H1 (cell line): ENCODE results near the gene NUAK1. TPM values are rescaled to one million over a fixed set of nuclear protein-coding genes. Genes with fewer than 3 reads are reported as not detected.

Source experiments
- CTCF ChIA-PET: fragments of 300-600 bp; sonication (Branson Sonifier 250); formaldehyde crosslinking; loops from one replicate; lab custom pipeline; 2021; ENCODE audit not compliant: partially characterized antibody; lab: Charles Lee
- POLR2A ChIA-PET: fragments of 300-600 bp; sonication (Branson Sonifier 250); formaldehyde crosslinking; loops from one replicate; lab custom pipeline; 2021; ENCODE audit warnings: inconsistent platforms; ENCODE audit not compliant: partially characterized antibody; lab: Charles Lee
- DNase-seq, 2 experiments: peaks; one replicate each; pipeline versions ENCODE4 v3.0.0 to v3.0.0-alpha.2; 2010 to 2022; ENCODE audit warnings: low spot score in 2 of 2, low read depth in 1 of 2, mixed read lengths in 1 of 2
- FAIRE-seq: peaks from 2 replicates; lab custom pipeline; 2011; peaks lifted over from hg19 to GRCh38; lab: Jason Lieb, UNC
- H2AFZ ChIP-seq: 2 replicates; pipeline ENCODE4 v1.8.1; 2012; ENCODE audit warnings: low read length, inconsistent platforms
- H2AK5ac ChIP-seq: 2 replicates; pipeline ENCODE4 v1.6.1; 2013; ENCODE audit warnings: low read depth, low read length
- H2BK120ac ChIP-seq: replicated peaks from 2 replicates; pipeline ENCODE3; 2013; ENCODE audit warnings: low read depth, low read length, inconsistent platforms
- H2BK12ac ChIP-seq: 2 replicates; pipeline ENCODE4 v1.6.1; 2013; ENCODE audit warnings: low read depth, low read length
- H2BK15ac ChIP-seq: 2 replicates; pipeline ENCODE4 v1.6.1; 2013; ENCODE audit warnings: low read length
- H2BK20ac ChIP-seq: 2 replicates; pipeline ENCODE4 v1.6.1; 2013; ENCODE audit warnings: low read length
- H2BK5ac ChIP-seq: 2 replicates; pipeline ENCODE4 v1.6.1; 2013; ENCODE audit warnings: low read depth, low read length
- H3K14ac ChIP-seq: 2 replicates; pipeline ENCODE4 v1.6.1; 2013; ENCODE audit warnings: inconsistent platforms; ENCODE audit not compliant: insufficient read length
- H3K18ac ChIP-seq: 2 replicates; pipeline ENCODE4 v1.6.1; 2013; ENCODE audit warnings: low read length; ENCODE audit errors: extremely low read depth
- H3K23ac ChIP-seq: 2 replicates; pipeline ENCODE4 v1.6.1; 2013; ENCODE audit warnings: inconsistent platforms; ENCODE audit not compliant: insufficient read length
- H3K23me2 ChIP-seq: 2 replicates; pipeline ENCODE4 v1.6.1; 2013; ENCODE audit warnings: low read depth, low read length
- H3K27ac ChIP-seq: 2 replicates; pipeline ENCODE4 v1.6.1; 2011; ENCODE audit warnings: low read depth, low read length, inconsistent platforms
- H3K27me3 ChIP-seq, 4 experiments: replicated peaks in 1 of 4; 1 replicate in 1 of 4; 2 replicates in 3 of 4; pipeline versions ENCODE4 v1.6.1 to v1.8.1; 2011 to 2013; ENCODE audit warnings: low read length in 3 of 4, mild to moderate bottlenecking in 3 of 4, inconsistent platforms in 2 of 4, mixed read lengths in 2 of 4, moderate library complexity in 1 of 4; ENCODE audit not compliant: control insufficient read depth in 3 of 4, insufficient read depth in 3 of 4; ENCODE audit errors: extremely low read depth in 1 of 4
- H3K36me3 ChIP-seq, 4 experiments: 2 replicates each; pipeline versions ENCODE4 v1.6.1 to v1.8.1; 2011 to 2013; ENCODE audit warnings: mild to moderate bottlenecking in 4 of 4, low read length in 3 of 4, moderate library complexity in 2 of 4, control low read depth in 1 of 4, inconsistent platforms in 1 of 4; ENCODE audit not compliant: insufficient read depth in 4 of 4, control insufficient read depth in 2 of 4
- H3K4ac ChIP-seq: replicated peaks from 2 replicates; pipeline ENCODE3; 2013; ENCODE audit warnings: low read length, low read depth, mixed read lengths, inconsistent platforms; ENCODE audit not compliant: insufficient read length
- H3K4me1 ChIP-seq, 4 experiments: replicated peaks in 1 of 4; 1 replicate in 1 of 4; 2 replicates in 3 of 4; pipeline versions ENCODE4 v1.6.1 to v1.8.1; 2011 to 2013; ENCODE audit warnings: low read length in 3 of 4, inconsistent platforms in 2 of 4, mixed read lengths in 1 of 4; ENCODE audit not compliant: insufficient read depth in 4 of 4, control insufficient read depth in 3 of 4
- H3K4me2 ChIP-seq, 2 experiments: 2 replicates each; pipeline versions ENCODE4 v1.6.1 to v1.8.1; 2011 to 2013; ENCODE audit warnings: low read depth in 2 of 2, low read length in 2 of 2, control low read depth in 1 of 2, inconsistent platforms in 1 of 2, mild to moderate bottlenecking in 1 of 2; ENCODE audit not compliant: insufficient read depth in 1 of 2
- H3K4me3 ChIP-seq, 4 experiments: fragments of 200-600, 300-600 bp in 1 of 4; sonication (generic), shearing (Covaris generic), sonication (Bioruptor Twin) in 1 of 4; 2 replicates each; pipeline versions ENCODE4 v1.5.1 to v1.8.1; 2011 to 2016; ENCODE audit warnings: low read length in 4 of 4, low read depth in 3 of 4, control low read depth in 2 of 4, inconsistent platforms in 2 of 4, mild to moderate bottlenecking in 2 of 4, mixed read lengths in 1 of 4, moderate library complexity in 1 of 4; ENCODE audit not compliant: insufficient read depth in 2 of 4; ENCODE audit errors: extremely low read depth in 1 of 4
- H3K56ac ChIP-seq: replicated peaks from 2 replicates; pipeline ENCODE3; 2013; ENCODE audit warnings: low read depth, mild to moderate bottlenecking, mixed read lengths, low read length, inconsistent platforms; ENCODE audit not compliant: insufficient read length
- H3K79me1 ChIP-seq: 2 replicates; pipeline ENCODE4 v1.6.1; 2013; ENCODE audit warnings: low read depth, low read length, control low read depth
- H3K79me2 ChIP-seq, 2 experiments: 2 replicates each; pipeline versions ENCODE4 v1.6.1 to v1.8.1; 2012 to 2013; ENCODE audit warnings: low read length in 2 of 2, mild to moderate bottlenecking in 2 of 2, inconsistent platforms in 1 of 2; ENCODE audit not compliant: insufficient read depth in 2 of 2, control insufficient read depth in 1 of 2
- H3K9ac ChIP-seq, 4 experiments: replicated peaks in 1 of 4; 1 replicate in 1 of 4; 2 replicates in 3 of 4; pipeline versions ENCODE4 v1.6.1 to v1.8.1; 2011 to 2013; ENCODE audit warnings: low read depth in 3 of 4, low read length in 3 of 4, control low read depth in 2 of 4, mild to moderate bottlenecking in 2 of 4, moderate library complexity in 2 of 4, inconsistent platforms in 1 of 4; ENCODE audit errors: extremely low read depth in 1 of 4
- H3K9me3 ChIP-seq, 2 experiments: 2 replicates each; pipeline versions ENCODE4 v1.6.1 to v1.8.1; 2012 to 2013; ENCODE audit warnings: mild to moderate bottlenecking in 2 of 2, moderate library complexity in 2 of 2, control low read depth in 1 of 2, inconsistent platforms in 1 of 2, low read depth in 1 of 2, low read length in 1 of 2, mixed read lengths in 1 of 2; ENCODE audit not compliant: insufficient read depth in 2 of 2
- H4K20me1 ChIP-seq, 2 experiments: replicated peaks in 1 of 2; 2 replicates each; pipeline versions ENCODE3 to v1.8.1; 2011 to 2013; ENCODE audit warnings: inconsistent platforms in 2 of 2, low read length in 2 of 2, mild to moderate bottlenecking in 1 of 2; ENCODE audit not compliant: insufficient read depth in 2 of 2, control insufficient read depth in 1 of 2
- H4K5ac ChIP-seq: 2 replicates; pipeline ENCODE4 v1.6.1; 2013; ENCODE audit warnings: low read length, low read depth, mixed read lengths, inconsistent platforms; ENCODE audit not compliant: insufficient read length
- H4K8ac ChIP-seq: 2 replicates; pipeline ENCODE4 v1.8.0; 2013; ENCODE audit warnings: mild to moderate bottlenecking, moderate library complexity, low read length, inconsistent platforms; ENCODE audit not compliant: insufficient read depth; ENCODE audit errors: extremely low read depth
- H4K91ac ChIP-seq: replicated peaks from 2 replicates; pipeline ENCODE3; 2013; ENCODE audit warnings: low read length, mixed read lengths, inconsistent platforms; ENCODE audit not compliant: insufficient read length
- BCL11A ChIP-seq, 2 experiments: IDR thresholded peaks; one replicate each; pipeline ENCODE4 v1.6.1; 2011; ENCODE audit warnings: low read depth in 2 of 2, low read length in 2 of 2, mild to moderate bottlenecking in 2 of 2
- CTBP2 ChIP-seq: IDR thresholded peaks from 2 replicates; pipeline ENCODE4 v1.7.0; 2011; ENCODE audit warnings: borderline replicate concordance, mild to moderate bottlenecking, moderate library complexity, mixed read lengths, low read length; ENCODE audit not compliant: insufficient read depth, insufficient read length
- NANOG ChIP-seq: IDR thresholded peaks from 2 replicates; pipeline ENCODE4 v1.6.1; 2011; ENCODE audit warnings: low read length, low read depth, mild to moderate bottlenecking, inconsistent platforms; ENCODE audit not compliant: insufficient read depth, poor library complexity, severe bottlenecking
- NRF1 ChIP-seq: IDR thresholded peaks from 2 replicates; pipeline ENCODE4 v1.6.1; 2011; ENCODE audit warnings: mild to moderate bottlenecking, low read depth, low read length, improper control_type of control experiment
- TAF7 ChIP-seq: optimal IDR thresholded peaks from 2 replicates; pipeline ENCODE3; 2011; ENCODE audit warnings: low read depth, mild to moderate bottlenecking, inconsistent platforms, low read length, moderate library complexity, borderline replicate concordance
- ZNF274 ChIP-seq: IDR thresholded peaks from 2 replicates; pipeline ENCODE4 v1.7.0; 2012; ENCODE audit warnings: low read length, borderline replicate concordance; ENCODE audit errors: extremely low read depth
- WGBS, 2 experiments: shearing (Covaris generic) in 1 of 2; methylation state at CpG; one replicate each; pipeline versions ENCODE4 v1.1.6 to v1.1.7; 2013 to 2015; ENCODE audit warnings: low lambda C conversion rate in 2 of 2, mixed read lengths in 2 of 2, inconsistent platforms in 1 of 2, low coverage in 1 of 2, missing lambda C conversion rate in 1 of 2; ENCODE audit not compliant: insufficient replicate concordance in 2 of 2, insufficient coverage in 1 of 2, insufficient read length in 1 of 2; ENCODE audit errors: extremely low coverage in 1 of 2, missing lambda C conversion rate in 1 of 2; 5-methylcytosine and 5-hydroxymethylcytosine counted together
- polyA plus RNA-seq, 7 experiments: library from polyadenylated mRNA; depleted of rRNA in 3 of 7; stranded (reverse) in 5 of 7; unstranded in 2 of 7; fragments of >200 nt in 5 of 7; fragments of 200-250 nt in 2 of 7; gene quantifications; 1 replicate in 5 of 7; 2 replicates in 1 of 7; 4 replicates in 1 of 7; pipeline versions ENCODE4 v1.2.1 to v1.2.3, GENCODE V29; 2011 to 2013; ENCODE audit warnings: missing spikeins in 2 of 7, mixed read lengths in 2 of 7
- total RNA-seq: library from RNA; stranded (reverse); fragmentation: NEBNext Ultra II Directional; extraction: Animal tissue kit (Norgen Biotek cat#: 25700); gene quantifications from 2 replicates; pipeline ENCODE4 v1.2.1, GENCODE V29; 2021
- TF ChIP-seq, protein P1 (sequence below): IDR thresholded peaks from 2 replicates; pipeline ENCODE4 v1.6.1; 2011; ENCODE audit warnings: low read depth, mild to moderate bottlenecking, low read length; ENCODE audit not compliant: insufficient read depth

The NUAK1 gene
- total and polyA plus RNA-seq, 2 of the 8 experiments (the other 6 are each of a cell fraction or from before 2014, with no cell fraction given), result 6.7 to 18.2 TPM

DNA sequence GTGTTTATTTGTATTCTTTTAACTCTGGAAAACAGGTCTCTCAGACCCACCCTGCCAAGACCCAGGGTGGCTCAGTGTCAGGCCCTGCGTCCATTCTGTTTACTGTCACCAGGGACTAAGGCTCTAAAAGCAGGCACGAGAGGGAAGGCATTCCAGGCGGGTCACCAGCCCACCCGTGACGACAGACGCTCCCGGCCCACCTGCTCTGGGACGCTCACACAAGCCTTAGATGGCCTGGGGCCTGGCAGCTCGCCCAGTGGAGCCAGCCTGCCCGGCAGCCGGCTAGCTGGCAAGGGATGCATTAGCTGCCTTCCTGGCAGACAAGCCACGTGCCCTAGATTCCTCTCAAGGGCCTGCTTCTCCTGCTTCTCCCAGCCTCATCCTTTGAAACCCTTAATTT, 9.2 kb upstream of the NUAK1 start:
- no peak overlapping the region for H4K91ac ChIP-seq
- POLR2A ChIA-PET, result interaction anchor here (1.0 to 3.3 kb wide), 2 partner anchors 9 to 12 kb away, joined by 4 to 27 read pairs; partner anchors contain the start of gene NUAK1
- no peak overlapping the region for H3K23ac ChIP-seq
- no peak overlapping the region for H4K5ac ChIP-seq
- no peak overlapping the region for H3K27ac ChIP-seq
- no peaks in the 10 kb centered on the region; the same call in 1 of the 2 replicates for H3K79me1 ChIP-seq
- H3K4ac ChIP-seq, result no peak overlapping the region
- peaks cover 2% of the 10 kb centered on the region; the same call in 1 of the 2 replicates for H3K23me2 ChIP-seq
- H3K18ac ChIP-seq, result no peak overlapping the region
- WGBS, 2 experiments, result 87% methylated on average over 12 of the region's 12 CpGs; no CpG with 5 or more reads in 1 of the 2 experiments
- FAIRE-seq (no peak), DNase-seq (no peak)
- no peak overlapping the region for H3K4me2 ChIP-seq
- H4K20me1 ChIP-seq, result no peaks in the 10 kb centered on the region
- no peaks in the 10 kb centered on the region for H3K27me3 ChIP-seq
- H2BK12ac ChIP-seq, result no peak overlapping the region
- 0 out of 2 replicates have a peak overlapping the region, but pooled peaks have one; percentile 47 for H2BK15ac ChIP-seq
- peaks cover 0 to under 1% of the 10 kb centered on the region in 2 experiments; a peak in 2 of 4 replicates for H3K79me2 ChIP-seq
- no peak overlapping the region for H3K4me3 ChIP-seq
- no peak for TF ChIP-seq NRF1
- TF ChIP-seq ZNF274, result no peak
- TF ChIP-seq CTBP2, result no peak
- TF ChIP-seq TAF7, result no peak
- TF ChIP-seq NANOG, result no peak
- TF ChIP-seq, protein P1, sequence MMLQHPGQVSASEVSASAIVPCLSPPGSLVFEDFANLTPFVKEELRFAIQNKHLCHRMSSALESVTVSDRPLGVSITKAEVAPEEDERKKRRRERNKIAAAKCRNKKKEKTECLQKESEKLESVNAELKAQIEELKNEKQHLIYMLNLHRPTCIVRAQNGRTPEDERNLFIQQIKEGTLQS, result no peak
- TF ChIP-seq BCL11A (IDR thresholded peaks at IDR 0.05; ENCODE audit: low read depth in 2 of 2, low read length in 2 of 2), result no peak
- H3K14ac ChIP-seq, result no peak overlapping the region
- H2BK20ac ChIP-seq, result no peak overlapping the region
- no peak overlapping the region for H2BK5ac ChIP-seq
- H3K56ac ChIP-seq, result no peak overlapping the region
- H3K36me3 ChIP-seq, result no peaks in the 10 kb centered on the region
- no peaks in the 10 kb centered on the region for H3K9me3 ChIP-seq
- no peak overlapping the region for H2AFZ ChIP-seq
- no peak overlapping the region for H2AK5ac ChIP-seq
- H3K4me1 ChIP-seq, result peaks cover 0 to 9% (median 4%) of the 10 kb centered on the region in 4 experiments; a peak in 3 of 7 replicates
- no peak overlapping the region for H3K9ac ChIP-seq
- CTCF ChIA-PET, result interaction anchor here (0.6 to 4.1 kb wide), 11 partner anchors 9 to 836 kb away, joined by 3 to 60 read pairs (median 5); no protein-coding TSS in a partner anchor
- no peak overlapping the region for H2BK120ac ChIP-seq
- H4K8ac ChIP-seq, result no peak overlapping the region; the same call in 1 of the 2 replicates
